HepG2 (cell line): Measurements from ENCODE around the gene MAGIX. TPM values are rescaled to one million over a fixed set of nuclear protein-coding genes. Genes with fewer than 3 reads are reported as not detected.

Source experiments
- ATAC-seq: fragments of 200-7000 bp; cut with Tn5 transposase; 3 replicates; pipeline ENCODE4 v1.9.1; 2020; ENCODE audit warnings: mild to moderate bottlenecking, moderate library complexity
- BruUV-seq: library from RNA; stranded (reverse); fragments of 400-500 nt; replicated peaks from 2 replicates; lab custom pipeline; 2021; lab: Mats Ljungman, UMichigan
- CTCF ChIA-PET: fragments of 300-600 bp; formaldehyde crosslinking; extraction: SDS; loops from one replicate; lab custom pipeline; 2021; ENCODE audit warnings: low total read pairs, inconsistent platforms, low intra/inter-chr PET ratio; lab: Yijun Ruan, JAX
- POLR2A ChIA-PET: fragments of 350-600 bp; sonication (Branson Sonifier 250); formaldehyde crosslinking; loops from one replicate; lab custom pipeline; 2020; ENCODE audit warnings: antibody characterized with exemption, inconsistent platforms; lab: Yijun Ruan, JAX
- DNase-seq: peaks from one replicate; pipeline ENCODE4 v3.0.0-alpha.2; 2015; ENCODE audit warnings: low spot score
- FAIRE-seq: peaks from 3 replicates; lab custom pipeline; 2011; peaks lifted over from hg19 to GRCh38; lab: Jason Lieb, UNC
- H2AFZ ChIP-seq: one replicate; pipeline ENCODE4 v1.6.1; 2011; ENCODE audit warnings: low read length, inconsistent platforms
- H3K27ac ChIP-seq: fragments of 300-600 bp; 3 replicates; pipeline ENCODE4 v1.8.0; 2011; ENCODE audit warnings: mixed run types, mild to moderate bottlenecking, mixed read lengths, low read length, inconsistent platforms; ENCODE audit not compliant: insufficient read depth; ENCODE audit errors: extremely low read length
- H3K27me3 ChIP-seq, 2 experiments: fragments of 200-600 bp in 1 of 2; 2 replicates in 1 of 2; 3 replicates in 1 of 2; pipeline versions ENCODE4 v1.6.0 to v1.8.0; 2011; ENCODE audit warnings: low read length in 2 of 2, mild to moderate bottlenecking in 2 of 2, moderate library complexity in 2 of 2, inconsistent platforms in 1 of 2; ENCODE audit not compliant: insufficient read depth in 2 of 2, control insufficient read depth in 1 of 2
- H3K36me3 ChIP-seq, 2 experiments: fragments of 200-600 bp in 1 of 2; replicated peaks in 1 of 2; 2 replicates in 1 of 2; 3 replicates in 1 of 2; pipeline versions ENCODE4 v1.5.1 to v1.8.0; 2011; ENCODE audit warnings: low read length in 2 of 2, inconsistent platforms in 1 of 2; ENCODE audit not compliant: insufficient read depth in 2 of 2, control insufficient read depth in 1 of 2
- H3K4me1 ChIP-seq: 2 replicates; pipeline ENCODE4 v1.5.1; 2012; ENCODE audit warnings: low read length, inconsistent platforms; ENCODE audit not compliant: insufficient read depth
- H3K4me2 ChIP-seq: 2 replicates; pipeline ENCODE4 v1.6.0; 2011; ENCODE audit warnings: low read depth, low read length, inconsistent platforms
- H3K4me3 ChIP-seq, 3 experiments: fragments of 200-600 bp in 1 of 3; sonication (generic), shearing (Covaris generic) in 1 of 3; replicated peaks in 1 of 3; 2 replicates each; pipeline ENCODE4 v1.5.1; 2011 to 2016; ENCODE audit warnings: low read length in 3 of 3, inconsistent platforms in 2 of 3, low read depth in 2 of 3, mild to moderate bottlenecking in 2 of 3, control low read depth in 1 of 3, mixed read lengths in 1 of 3; ENCODE audit not compliant: insufficient read depth in 1 of 3
- H3K79me2 ChIP-seq: one replicate; pipeline ENCODE4 v1.6.1; 2011; ENCODE audit warnings: low read length, inconsistent platforms; ENCODE audit not compliant: insufficient read depth
- H3K9ac ChIP-seq: 2 replicates; pipeline ENCODE4 v1.6.0; 2011; ENCODE audit warnings: mild to moderate bottlenecking, low read depth, low read length, inconsistent platforms; ENCODE audit not compliant: insufficient read depth
- H3K9me3 ChIP-seq: 2 replicates; pipeline ENCODE4 v1.5.1; 2012; ENCODE audit warnings: mild to moderate bottlenecking, low read length
- H4K20me1 ChIP-seq: 2 replicates; pipeline ENCODE4 v1.6.0; 2011; ENCODE audit warnings: inconsistent platforms, mild to moderate bottlenecking, low read length, moderate library complexity; ENCODE audit not compliant: insufficient read depth
- ATF7-NPFF ChIP-seq: sonication (generic); formaldehyde crosslinking; IDR thresholded peaks from 2 replicates; pipeline ENCODE4 v1.8.1; 2023; ENCODE audit warnings: mild to moderate bottlenecking, low read depth, missing genetic modification reagents, moderate library complexity
- DR1 ChIP-seq: sonication (generic); formaldehyde crosslinking; IDR thresholded peaks from 2 replicates; pipeline ENCODE4 v1.8.0; 2021; ENCODE audit warnings: mild to moderate bottlenecking, missing genetic modification reagents, inconsistent platforms
- ELF4 ChIP-seq: sonication (generic); formaldehyde crosslinking; IDR thresholded peaks from 2 replicates; pipeline ENCODE4 v1.5.0; 2020; ENCODE audit warnings: missing genetic modification reagents, mild to moderate bottlenecking, moderate library complexity, borderline replicate concordance
- HIVEP1 ChIP-seq: sonication (generic); formaldehyde crosslinking; IDR thresholded peaks from 2 replicates; pipeline ENCODE4 v1.4.0; 2020; ENCODE audit warnings: mild to moderate bottlenecking, missing genetic modification reagents
- NR2C2 ChIP-seq: sonication (generic); formaldehyde crosslinking; IDR thresholded peaks from 2 replicates; pipeline ENCODE4 v1.4.0; 2020; ENCODE audit warnings: missing genetic modification reagents, mild to moderate bottlenecking, moderate library complexity, borderline replicate concordance
- SALL1 ChIP-seq: sonication (generic); formaldehyde crosslinking; IDR thresholded peaks from 2 replicates; pipeline ENCODE4 v1.8.0; 2022; ENCODE audit warnings: mild to moderate bottlenecking, missing genetic modification reagents
- SOX13 ChIP-seq, 3 experiments: fragments of 450-650 bp in 1 of 3; sonication (generic) in 1 of 3; formaldehyde crosslinking in 1 of 3; IDR thresholded peaks in 2 of 3; conservative IDR thresholded peaks in 1 of 3; 2 replicates each; pipeline versions ENCODE4 v1.5.0 to v1.6.1; 2016 to 2020; ENCODE audit warnings: antibody characterized with exemption in 1 of 3, mild to moderate bottlenecking in 1 of 3, missing compliant biosample characterization in 1 of 3, missing genetic modification reagents in 1 of 3, moderate library complexity in 1 of 3
- ZNF180 ChIP-seq: sonication (generic); formaldehyde crosslinking; IDR thresholded peaks from 2 replicates; pipeline ENCODE4 v1.4.0; 2020; ENCODE audit warnings: low read depth, missing genetic modification reagents, borderline replicate concordance
- ZNF572 ChIP-seq: sonication (generic); formaldehyde crosslinking; IDR thresholded peaks from 2 replicates; pipeline ENCODE4 v1.5.1; 2020; ENCODE audit warnings: mild to moderate bottlenecking, missing genetic modification reagents
- ZNF850 ChIP-seq: sonication (generic); formaldehyde crosslinking; conservative IDR thresholded peaks from 2 replicates; pipeline ENCODE4 v1.9.0; 2021; ENCODE audit warnings: mild to moderate bottlenecking, missing genetic modification reagents
- ZSCAN25 ChIP-seq: sonication (generic); formaldehyde crosslinking; IDR thresholded peaks from 2 replicates; pipeline ENCODE4 v1.8.0; 2022; ENCODE audit warnings: mild to moderate bottlenecking, missing genetic modification reagents
- WGBS: methylation state at CpG from one replicate; pipeline ENCODE4 v1.1.6; 2017; ENCODE audit warnings: low lambda C conversion rate; 5-methylcytosine and 5-hydroxymethylcytosine counted together
- in situ Hi-C: cut with HindIII; loops from 2 replicates; pipeline ENCODE4 v1.10.0; 2017; ENCODE audit warnings: low pct_unique_long_range_greater_than_20kb; ENCODE audit not compliant: extremely low pct_ligation_motif_present
- intact Hi-C: fragments of 100-400 bp; cut with micrococcal nuclease; formaldehyde crosslinking; loops from one replicate; pipeline ENCODE4 v1.10.0; 2022; ENCODE audit not compliant: unreplicated experiment
- polyA plus RNA-seq, 8 experiments: library from polyadenylated mRNA; depleted of rRNA in 3 of 8; stranded (reverse) in 7 of 8; unstranded in 1 of 8; fragments of >200 nt; fragmentation: Illumina TruSeq in 4 of 8; extraction: Trizol in 4 of 8; gene quantifications; 2 replicates each; pipeline versions ENCODE4 v1.2.1 to v1.2.3, GENCODE V29; 2011 to 2016; ENCODE audit warnings: low read depth in 4 of 8, missing spikeins in 1 of 8, mixed read lengths in 1 of 8; ENCODE audit not compliant: insufficient read depth in 1 of 8
- total RNA-seq, 5 experiments: library from RNA; depleted of rRNA; stranded (reverse); fragments of >200 nt; fragmentation: Illumina TruSeq; extraction: Trizol; gene quantifications; 2 replicates each; pipeline ENCODE4 v1.2.3, GENCODE V29; 2016; ENCODE audit warnings: low read depth in 1 of 5
- TF ChIP-seq, protein P1 (sequence below): sonication (generic); formaldehyde crosslinking; IDR thresholded peaks from 2 replicates; pipeline ENCODE4 v1.8.1; 2023; ENCODE audit warnings: missing genetic modification reagents, mild to moderate bottlenecking, borderline replicate concordance
- TF ChIP-seq, protein P2 (sequence below), 2 experiments: sonication (generic) in 1 of 2; formaldehyde crosslinking in 1 of 2; IDR thresholded peaks; 2 replicates each; pipeline versions ENCODE4 v1.6.1 to v1.9.0; 2014 to 2022; ENCODE audit warnings: antibody characterized with exemption in 1 of 2, borderline replicate concordance in 1 of 2, inconsistent platforms in 1 of 2, low read depth in 1 of 2, missing genetic modification reagents in 1 of 2
- TF ChIP-seq, protein P3 (sequence below): sonication (generic); formaldehyde crosslinking; IDR thresholded peaks from 2 replicates; pipeline ENCODE4 v1.8.0; 2023; ENCODE audit warnings: mild to moderate bottlenecking, missing genetic modification reagents

Gene MAGIX
- total and polyA plus RNA-seq, 2 of the 13 experiments (the other 11 are each of a cell fraction or from before 2014, with no cell fraction given) = 0.63 to 1.2 TPM

DNA sequence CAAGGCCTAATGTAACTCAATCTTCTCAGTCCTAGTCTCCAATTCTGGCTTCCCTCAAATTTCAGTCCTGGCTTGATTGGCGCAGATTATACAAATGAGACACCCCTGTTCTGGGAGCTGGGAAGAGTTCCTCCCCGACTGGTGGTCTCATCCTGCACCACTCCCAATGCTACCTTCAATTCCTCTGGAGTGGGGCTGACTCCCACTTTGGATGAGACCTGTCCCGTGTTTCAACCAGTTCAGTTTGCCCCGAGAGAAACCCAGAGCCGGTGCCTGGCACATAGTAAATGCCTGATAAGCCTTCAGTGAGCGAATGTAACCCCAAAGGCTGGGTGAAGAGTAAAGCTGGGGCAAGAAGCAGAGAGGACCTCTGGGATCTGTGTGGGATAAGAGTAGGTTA, 41.5 kb downstream of the MAGIX start:
- no peak overlapping the region for H3K4me3 ChIP-seq
- H3K36me3 ChIP-seq = no peaks in the 10 kb centered on the region
- H2AFZ ChIP-seq = no peak overlapping the region
- H3K79me2 ChIP-seq = no peaks in the 10 kb centered on the region
- FAIRE-seq (no peak), ATAC-seq (no peak), DNase-seq (no peak)
- TF ChIP-seq, protein P1, sequence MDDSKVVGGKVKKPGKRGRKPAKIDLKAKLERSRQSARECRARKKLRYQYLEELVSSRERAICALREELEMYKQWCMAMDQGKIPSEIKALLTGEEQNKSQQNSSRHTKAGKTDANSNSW = no peak
- TF ChIP-seq ZSCAN25 (CRISPR knock-in tag) = no peak
- no peak for TF ChIP-seq HIVEP1 (CRISPR knock-in tag)
- TF ChIP-seq ZNF850 = no peak
- no peak for TF ChIP-seq SALL1
- no peak for TF ChIP-seq ZNF572
- no peak for TF ChIP-seq DR1 (CRISPR knock-in tag)
- TF ChIP-seq, protein P2, sequence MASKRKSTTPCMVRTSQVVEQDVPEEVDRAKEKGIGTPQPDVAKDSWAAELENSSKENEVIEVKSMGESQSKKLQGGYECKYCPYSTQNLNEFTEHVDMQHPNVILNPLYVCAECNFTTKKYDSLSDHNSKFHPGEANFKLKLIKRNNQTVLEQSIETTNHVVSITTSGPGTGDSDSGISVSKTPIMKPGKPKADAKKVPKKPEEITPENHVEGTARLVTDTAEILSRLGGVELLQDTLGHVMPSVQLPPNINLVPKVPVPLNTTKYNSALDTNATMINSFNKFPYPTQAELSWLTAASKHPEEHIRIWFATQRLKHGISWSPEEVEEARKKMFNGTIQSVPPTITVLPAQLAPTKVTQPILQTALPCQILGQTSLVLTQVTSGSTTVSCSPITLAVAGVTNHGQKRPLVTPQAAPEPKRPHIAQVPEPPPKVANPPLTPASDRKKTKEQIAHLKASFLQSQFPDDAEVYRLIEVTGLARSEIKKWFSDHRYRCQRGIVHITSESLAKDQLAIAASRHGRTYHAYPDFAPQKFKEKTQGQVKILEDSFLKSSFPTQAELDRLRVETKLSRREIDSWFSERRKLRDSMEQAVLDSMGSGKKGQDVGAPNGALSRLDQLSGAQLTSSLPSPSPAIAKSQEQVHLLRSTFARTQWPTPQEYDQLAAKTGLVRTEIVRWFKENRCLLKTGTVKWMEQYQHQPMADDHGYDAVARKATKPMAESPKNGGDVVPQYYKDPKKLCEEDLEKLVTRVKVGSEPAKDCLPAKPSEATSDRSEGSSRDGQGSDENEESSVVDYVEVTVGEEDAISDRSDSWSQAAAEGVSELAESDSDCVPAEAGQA (IDR thresholded peaks at IDR 0.05; ENCODE audit: low read depth) = no peak
- TF ChIP-seq, protein P2 (CRISPR knock-in tag; IDR thresholded peaks at IDR 0.05; ENCODE audit: borderline replicate concordance) = no peak
- no peak for TF ChIP-seq ATF7-NPFF (CRISPR knock-in tag)
- TF ChIP-seq NR2C2 = no peak
- TF ChIP-seq, protein P3, sequence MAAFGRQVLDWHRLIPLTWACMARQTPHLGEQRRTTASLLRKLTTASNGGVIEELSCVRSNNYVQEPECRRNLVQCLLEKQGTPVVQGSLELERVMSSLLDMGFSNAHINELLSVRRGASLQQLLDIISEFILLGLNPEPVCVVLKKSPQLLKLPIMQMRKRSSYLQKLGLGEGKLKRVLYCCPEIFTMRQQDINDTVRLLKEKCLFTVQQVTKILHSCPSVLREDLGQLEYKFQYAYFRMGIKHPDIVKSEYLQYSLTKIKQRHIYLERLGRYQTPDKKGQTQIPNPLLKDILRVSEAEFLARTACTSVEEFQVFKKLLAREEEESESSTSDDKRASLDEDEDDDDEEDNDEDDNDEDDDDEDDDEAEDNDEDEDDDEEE (CRISPR knock-in tag) = no peak
- TF ChIP-seq ZNF180 (CRISPR knock-in tag) = no peak
- TF ChIP-seq SOX13 (IDR thresholded peaks at IDR 0.05) = no peak
- no peak for TF ChIP-seq SOX13 (CRISPR knock-in tag; conservative IDR thresholded peaks at IDR 0.05 in 1 of 2, IDR thresholded peaks at IDR 0.05 in 1 of 2)
- no peak for TF ChIP-seq ELF4
- peaks cover 14% of the 10 kb centered on the region for H3K4me1 ChIP-seq
- WGBS = 52% methylated on average over 3 of the region's 6 CpGs
- BruUV-seq = no TSS peak
- POLR2A ChIA-PET = no interaction called here
- CTCF ChIA-PET = no interaction called here
- H3K9ac ChIP-seq = no peak overlapping the region
- H4K20me1 ChIP-seq = no peaks in the 10 kb centered on the region
- no peaks in the 10 kb centered on the region for H3K9me3 ChIP-seq
- intact Hi-C loops (no loop called here), in situ Hi-C loops (no loop called here)
- no peaks in the 10 kb centered on the region for H3K27me3 ChIP-seq
- no peak overlapping the region for H3K27ac ChIP-seq
- no peak overlapping the region for H3K4me2 ChIP-seq
